Tibial nerve (tissue), 4 donors: ENCODE data around the gene ZNF32. TPM values are rescaled to one million over a fixed set of nuclear protein-coding genes. Genes with fewer than 3 reads are reported as not detected.

ENCODE experiments used
- DNase-seq, 2 donors: peaks; one replicate each; pipeline ENCODE4 v3.0.0-alpha.2; 2019; ENCODE audit warnings: low spot score in 2 of 2
- H3K27ac ChIP-seq, 4 donors: fragments of 200-600 bp; sonication (generic) in 3 of 4; one replicate each; pipeline ENCODE4 v1.5.1; 2017 to 2019; ENCODE audit warnings: mild to moderate bottlenecking in 1 of 4
- H3K27me3 ChIP-seq, 2 donors: fragments of 200-600 bp; sonication (generic) in 1 of 2; one replicate each; pipeline versions ENCODE4 v1.5.1 to v1.6.0; 2017 to 2019
- H3K36me3 ChIP-seq, 3 donors: fragments of 200-600 bp; sonication (generic); one replicate each; pipeline ENCODE4 v1.5.1; 2018 to 2019
- H3K4me1 ChIP-seq, 4 donors: fragments of 200-600 bp; sonication (generic) in 3 of 4; one replicate each; pipeline ENCODE4 v1.5.1; 2017 to 2019
- H3K4me3 ChIP-seq, 4 donors: fragments of 200-600 bp; sonication (generic) in 3 of 4; one replicate each; pipeline ENCODE4 v1.5.1; 2017 to 2019; ENCODE audit warnings: mild to moderate bottlenecking in 1 of 4, moderate library complexity in 1 of 4
- H3K9me3 ChIP-seq, 4 donors: fragments of 200-600 bp; sonication (generic) in 3 of 4; one replicate each; pipeline ENCODE4 v1.5.1; 2017 to 2019
- EP300 ChIP-seq, 2 donors: sonication (generic); formaldehyde crosslinking; IDR thresholded peaks; one replicate each; pipeline ENCODE4 v1.6.1; 2017; ENCODE audit warnings: antibody characterized with exemption in 2 of 2, mild to moderate bottlenecking in 1 of 2
- POLR2A ChIP-seq, 2 donors: fragments of 450-650 bp; IDR thresholded peaks; one replicate each; pipeline ENCODE4 v1.6.1; 2017; ENCODE audit warnings: antibody characterized with exemption in 2 of 2, mild to moderate bottlenecking in 2 of 2, moderate library complexity in 2 of 2
- WGBS, 2 donors: methylation state at CpG; one replicate each; pipeline ENCODE4 v1.1.5; 2018; 5-methylcytosine and 5-hydroxymethylcytosine counted together
- total RNA-seq, 4 donors: library from RNA; depleted of rRNA; stranded (reverse); fragments of >200 nt; gene quantifications; one replicate each; pipeline ENCODE4 v1.1.0, GENCODE V29; 2016
- TF ChIP-seq, protein P1 (sequence below), 5 experiments: fragments of 200-600 bp in 3 of 5; fragments of 450-650 bp in 2 of 5; sonication (generic) in 3 of 5; IDR thresholded peaks; one replicate each; pipeline ENCODE4 v1.5.1; 2016 to 2019; ENCODE audit warnings: antibody characterized with exemption in 5 of 5, mild to moderate bottlenecking in 3 of 5, moderate library complexity in 2 of 5

Gene ZNF32, protein sequence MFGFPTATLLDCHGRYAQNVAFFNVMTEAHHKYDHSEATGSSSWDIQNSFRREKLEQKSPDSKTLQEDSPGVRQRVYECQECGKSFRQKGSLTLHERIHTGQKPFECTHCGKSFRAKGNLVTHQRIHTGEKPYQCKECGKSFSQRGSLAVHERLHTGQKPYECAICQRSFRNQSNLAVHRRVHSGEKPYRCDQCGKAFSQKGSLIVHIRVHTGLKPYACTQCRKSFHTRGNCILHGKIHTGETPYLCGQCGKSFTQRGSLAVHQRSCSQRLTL
- total RNA-seq: 10 to 100 TPM; 33.6 to 66.1 (median 52.5) TPM

DNA sequence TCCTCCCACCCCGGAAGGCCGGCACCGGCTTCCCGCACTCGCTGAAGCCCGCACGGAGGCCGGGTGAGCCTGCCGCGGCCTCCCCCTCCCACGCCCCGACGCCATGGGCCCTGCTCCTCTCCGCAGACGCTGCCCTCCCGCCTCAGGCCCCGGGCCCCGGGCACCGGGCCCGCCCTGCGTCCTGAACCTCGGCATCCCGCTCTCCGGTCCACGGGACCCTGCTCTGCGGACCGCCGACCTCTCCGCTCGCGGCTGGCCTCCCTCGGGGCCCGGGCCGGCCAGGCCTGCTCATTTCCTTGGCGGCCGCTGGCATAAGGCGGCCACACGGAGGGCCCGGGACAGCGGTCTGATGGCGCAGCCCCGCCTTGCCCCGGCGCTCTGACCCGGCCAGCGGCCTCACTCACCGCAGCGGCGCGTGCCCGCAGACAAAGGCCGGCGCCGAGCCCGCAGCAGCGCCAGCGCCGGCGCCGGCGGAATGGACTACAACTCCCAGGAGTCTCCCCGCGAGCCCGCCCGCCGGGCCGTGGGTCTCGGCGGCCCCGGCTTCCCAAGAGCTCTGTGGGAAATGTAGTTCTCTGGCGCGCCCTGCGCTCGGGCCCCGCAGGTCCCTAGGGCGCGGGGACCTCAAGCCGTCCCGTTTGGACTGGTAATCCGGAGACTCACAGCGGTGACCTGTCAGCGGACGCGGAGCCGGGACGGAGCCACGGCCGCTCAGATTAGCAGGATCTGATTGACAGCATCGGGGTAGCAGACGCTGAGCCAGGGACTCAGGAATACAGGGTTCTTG is at the start of gene ZNF32:
Gene ZNF32, minus strand, starts transcription at position 484 of the 787 bp plus-strand sequence. CDS start 2,748 bp downstream, outside the sequence.
- 0 to 1% methylated on average over 42 to 44 of the region's 90 CpGs for WGBS, 2 donors
- no peaks in the 10 kb centered on the region for H3K27me3 ChIP-seq
- peak within 1 kb of the TSS; percentile 83 to 93 (median 89) for H3K4me3 ChIP-seq
- peaks cover 0 to 18% (median 0%) of the 10 kb centered on the region in 4 donors for H3K4me1 ChIP-seq
- H3K36me3 ChIP-seq: peaks cover 9 to 39% (median 13%) of the 10 kb centered on the region in 3 donors
- peak within 1 kb of the TSS; percentile 74 to 93 (median 90) for H3K27ac ChIP-seq
- TF ChIP-seq EP300 (IDR thresholded peaks at IDR 0.05) (peak in 1 of 2 donors; percentile 45), POLR2A (IDR thresholded peaks at IDR 0.05) (peak; percentile 13 to 39)
- TF ChIP-seq, protein P1, sequence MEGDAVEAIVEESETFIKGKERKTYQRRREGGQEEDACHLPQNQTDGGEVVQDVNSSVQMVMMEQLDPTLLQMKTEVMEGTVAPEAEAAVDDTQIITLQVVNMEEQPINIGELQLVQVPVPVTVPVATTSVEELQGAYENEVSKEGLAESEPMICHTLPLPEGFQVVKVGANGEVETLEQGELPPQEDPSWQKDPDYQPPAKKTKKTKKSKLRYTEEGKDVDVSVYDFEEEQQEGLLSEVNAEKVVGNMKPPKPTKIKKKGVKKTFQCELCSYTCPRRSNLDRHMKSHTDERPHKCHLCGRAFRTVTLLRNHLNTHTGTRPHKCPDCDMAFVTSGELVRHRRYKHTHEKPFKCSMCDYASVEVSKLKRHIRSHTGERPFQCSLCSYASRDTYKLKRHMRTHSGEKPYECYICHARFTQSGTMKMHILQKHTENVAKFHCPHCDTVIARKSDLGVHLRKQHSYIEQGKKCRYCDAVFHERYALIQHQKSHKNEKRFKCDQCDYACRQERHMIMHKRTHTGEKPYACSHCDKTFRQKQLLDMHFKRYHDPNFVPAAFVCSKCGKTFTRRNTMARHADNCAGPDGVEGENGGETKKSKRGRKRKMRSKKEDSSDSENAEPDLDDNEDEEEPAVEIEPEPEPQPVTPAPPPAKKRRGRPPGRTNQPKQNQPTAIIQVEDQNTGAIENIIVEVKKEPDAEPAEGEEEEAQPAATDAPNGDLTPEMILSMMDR (IDR thresholded peaks at IDR 0.05): peak in 1 of 5 experiments; percentile 33
- H3K9me3 ChIP-seq: peaks cover 4 to 42% (median 17%) of the 10 kb centered on the region in 4 donors
- DNase-seq: peak; percentile 68 to 69

DNA sequence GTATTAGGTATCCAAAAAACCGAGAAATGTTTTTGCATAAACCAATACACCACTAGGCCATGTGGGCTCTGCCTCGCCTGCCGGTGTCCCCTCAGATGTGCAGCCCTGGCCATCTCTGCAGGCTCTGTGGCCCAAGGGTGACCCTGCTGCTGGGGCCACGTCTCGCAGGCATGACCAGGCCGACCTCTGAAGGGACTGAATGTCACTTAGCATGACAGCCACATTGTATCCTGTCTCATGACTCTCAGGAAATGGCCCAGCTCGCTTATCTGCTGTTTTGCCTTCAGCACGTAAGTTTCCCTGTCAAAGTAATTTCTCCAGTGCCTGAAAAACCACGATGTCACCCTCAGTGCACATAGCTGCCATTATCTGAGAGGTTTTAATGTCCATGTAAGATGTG is 49.5 kb upstream of the ZNF32 start:
- no peaks in the 10 kb centered on the region for H3K9me3 ChIP-seq
- TF ChIP-seq, protein P1 (IDR thresholded peaks at IDR 0.05): no peak
- TF ChIP-seq EP300 (IDR thresholded peaks at IDR 0.05) (no peak), POLR2A (IDR thresholded peaks at IDR 0.05) (no peak)
- no peak overlapping the region for H3K27ac ChIP-seq
- no peak overlapping the region for H3K4me3 ChIP-seq
- no peaks in the 10 kb centered on the region for H3K4me1 ChIP-seq
- H3K27me3 ChIP-seq: no peaks in the 10 kb centered on the region
- peak in 1 of 2 donors; percentile 1 for DNase-seq
- H3K36me3 ChIP-seq: no peaks in the 10 kb centered on the region
- 68% methylated on average over 9 of the region's 9 CpGs for WGBS, 2 donors

GRCh38 chr10:43696909-43697483 is 48.3 kb upstream of the ZNF32 start:
- no peaks in the 10 kb centered on the region for H3K36me3 ChIP-seq
- DNase-seq: no peak
- H3K4me1 ChIP-seq: peaks cover 0 to 3% (median 0%) of the 10 kb centered on the region in 4 donors
- TF ChIP-seq EP300 (IDR thresholded peaks at IDR 0.05): no peak
- no peak for TF ChIP-seq POLR2A (IDR thresholded peaks at IDR 0.05)
- TF ChIP-seq, protein P1 (IDR thresholded peaks at IDR 0.05): no peak
- WGBS, 2 donors: 79 to 80% methylated on average over 11 of the region's 11 CpGs
- H3K27me3 ChIP-seq: no peaks in the 10 kb centered on the region
- no peaks in the 10 kb centered on the region for H3K9me3 ChIP-seq
- H3K4me3 ChIP-seq: no peak overlapping the region
- H3K27ac ChIP-seq: no peak overlapping the region

GRCh38 chr10:43695730-43696129 is 47.0 kb upstream of the ZNF32 start:
- Histone ChIP-seq H3K27ac (no peak overlapping the region), H3K27me3 (no peaks in the 10 kb centered on the region), H3K36me3 (no peaks in the 10 kb centered on the region), H3K4me1 (peaks cover 0 to 12% (median 0%) of the 10 kb centered on the region in 4 donors), H3K4me3 (no peak overlapping the region), H3K9me3 (no peaks in the 10 kb centered on the region)
- no peak for DNase-seq
- TF ChIP-seq EP300 (IDR thresholded peaks at IDR 0.05): no peak
- TF ChIP-seq, protein P1 (IDR thresholded peaks at IDR 0.05): no peak
- no peak for TF ChIP-seq POLR2A (IDR thresholded peaks at IDR 0.05)
- WGBS, 2 donors: 84 to 90% methylated on average over 16 of the region's 16 CpGs
